ENCODE data around the gene NPAS3. TPM values are rescaled to one million over a fixed set of nuclear protein-coding genes. Genes with fewer than 3 reads are reported as not detected.

Gene NPAS3
- total RNA-seq, 4 donors from 2014 or later, result 1.5 to 12.3 (median 3.4) TPM

- H3K9me3 ChIP-seq, result no peaks in the 10 kb centered on the region
- no peaks in the 10 kb centered on the region for H3K4me1 ChIP-seq
- H3K4me3 ChIP-seq, result no peak overlapping the region
- TF ChIP-seq, protein P1, sequence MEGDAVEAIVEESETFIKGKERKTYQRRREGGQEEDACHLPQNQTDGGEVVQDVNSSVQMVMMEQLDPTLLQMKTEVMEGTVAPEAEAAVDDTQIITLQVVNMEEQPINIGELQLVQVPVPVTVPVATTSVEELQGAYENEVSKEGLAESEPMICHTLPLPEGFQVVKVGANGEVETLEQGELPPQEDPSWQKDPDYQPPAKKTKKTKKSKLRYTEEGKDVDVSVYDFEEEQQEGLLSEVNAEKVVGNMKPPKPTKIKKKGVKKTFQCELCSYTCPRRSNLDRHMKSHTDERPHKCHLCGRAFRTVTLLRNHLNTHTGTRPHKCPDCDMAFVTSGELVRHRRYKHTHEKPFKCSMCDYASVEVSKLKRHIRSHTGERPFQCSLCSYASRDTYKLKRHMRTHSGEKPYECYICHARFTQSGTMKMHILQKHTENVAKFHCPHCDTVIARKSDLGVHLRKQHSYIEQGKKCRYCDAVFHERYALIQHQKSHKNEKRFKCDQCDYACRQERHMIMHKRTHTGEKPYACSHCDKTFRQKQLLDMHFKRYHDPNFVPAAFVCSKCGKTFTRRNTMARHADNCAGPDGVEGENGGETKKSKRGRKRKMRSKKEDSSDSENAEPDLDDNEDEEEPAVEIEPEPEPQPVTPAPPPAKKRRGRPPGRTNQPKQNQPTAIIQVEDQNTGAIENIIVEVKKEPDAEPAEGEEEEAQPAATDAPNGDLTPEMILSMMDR (IDR thresholded peaks at IDR 0.05), result no peak
- no peak for TF ChIP-seq POLR2A (IDR thresholded peaks at IDR 0.05)
- no peak for TF ChIP-seq EP300 (IDR thresholded peaks at IDR 0.05)
- 94 to 97% methylated on average over 3 of the region's 3 CpGs for WGBS, 2 donors
- H3K36me3 ChIP-seq, result no peaks in the 10 kb centered on the region
- no peak for DNase-seq (ENCODE audit: low spot score in 2 of 2)
- H3K27ac ChIP-seq, result no peak overlapping the region
- no peaks in the 10 kb centered on the region for H3K27me3 ChIP-seq
Observed at GRCh38 chr14:33010495-33010894, 71.8 kb downstream of the NPAS3 start.

DNA sequence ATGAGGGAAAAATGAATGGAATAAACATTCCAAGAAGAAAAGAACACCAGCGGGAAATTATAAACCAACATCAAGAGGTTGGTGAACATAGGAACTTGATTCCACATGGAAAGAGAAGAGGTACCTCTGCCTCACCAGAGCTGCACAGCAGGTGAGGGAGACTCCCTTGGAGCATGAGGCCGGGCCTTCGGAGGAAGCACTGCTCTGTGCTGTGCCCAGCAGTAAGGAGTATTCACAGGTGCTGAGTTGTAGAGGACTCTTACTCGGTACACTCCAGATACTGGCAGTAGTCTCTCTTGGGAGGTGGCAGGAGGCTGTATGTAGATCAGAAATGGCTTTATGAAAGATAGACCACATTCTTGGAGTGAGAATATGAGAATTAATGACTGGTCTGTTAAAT lies 76.0 kb downstream of the NPAS3 start:
- Histone ChIP-seq H3K9me3 (no peaks in the 10 kb centered on the region), H3K27me3 (no peaks in the 10 kb centered on the region), H3K36me3 (no peaks in the 10 kb centered on the region), H3K4me1 (peaks cover 0 to 4% (median 0%) of the 10 kb centered on the region in 4 donors), H3K4me3 (no peak overlapping the region), H3K27ac (no peak overlapping the region)
- DNase-seq (ENCODE audit: low spot score in 2 of 2), result no peak
- WGBS, 2 donors, result 87 to 94% methylated on average over 4 of the region's 4 CpGs
- TF ChIP-seq, protein P1 (IDR thresholded peaks at IDR 0.05), result no peak
- no peak for TF ChIP-seq EP300 (IDR thresholded peaks at IDR 0.05)
- TF ChIP-seq POLR2A (IDR thresholded peaks at IDR 0.05), result no peak

GRCh38 chr14:33016613-33017012 lies 77.9 kb downstream of the NPAS3 start:
- DNase-seq (ENCODE audit: low spot score in 2 of 2), result no peak
- 37 to 55% methylated on average over 3 of the region's 3 CpGs for WGBS, 2 donors
- Histone ChIP-seq H3K36me3 (no peaks in the 10 kb centered on the region), H3K27ac (no peak overlapping the region), H3K9me3 (no peaks in the 10 kb centered on the region), H3K27me3 (no peaks in the 10 kb centered on the region), H3K4me1 (peaks cover 0 to 4% (median 0%) of the 10 kb centered on the region in 4 donors), H3K4me3 (no peak overlapping the region)
- TF ChIP-seq POLR2A (IDR thresholded peaks at IDR 0.05), result no peak
- TF ChIP-seq, protein P1 (IDR thresholded peaks at IDR 0.05), result no peak
- TF ChIP-seq EP300 (IDR thresholded peaks at IDR 0.05), result no peak

GRCh38 chr14:33017016-33017415 lies 78.3 kb downstream of the NPAS3 start:
- Histone ChIP-seq H3K4me3 (no peak overlapping the region), H3K36me3 (no peaks in the 10 kb centered on the region), H3K9me3 (no peaks in the 10 kb centered on the region), H3K27me3 (no peaks in the 10 kb centered on the region), H3K27ac (no peak overlapping the region), H3K4me1 (peaks cover 0 to 4% (median 0%) of the 10 kb centered on the region in 4 donors)
- no peak for DNase-seq (ENCODE audit: low spot score in 2 of 2)
- TF ChIP-seq EP300 (IDR thresholded peaks at IDR 0.05), result no peak
- no peak for TF ChIP-seq POLR2A (IDR thresholded peaks at IDR 0.05)
- TF ChIP-seq, protein P1 (IDR thresholded peaks at IDR 0.05), result no peak
- 65 to 73% methylated on average over 2 of the region's 2 CpGs for WGBS, 2 donors

DNA sequence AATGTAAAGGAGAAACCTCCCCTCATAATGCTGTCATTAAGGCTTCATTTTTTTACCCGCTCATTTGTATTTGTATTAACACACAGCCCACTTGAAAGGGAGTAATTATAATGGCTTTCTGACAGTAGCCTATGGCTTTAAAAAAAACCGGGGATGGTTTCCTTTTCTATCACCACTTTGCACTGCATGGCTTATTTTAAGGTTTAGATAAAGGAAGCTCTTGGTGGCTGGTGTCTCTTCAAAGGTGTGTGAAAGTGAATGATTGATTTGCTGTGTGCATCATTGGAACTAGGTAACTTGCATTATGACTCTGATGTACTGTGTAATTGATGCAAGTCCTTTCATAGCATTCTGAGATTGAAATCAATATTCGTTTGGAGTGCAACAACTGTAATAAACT lies 80.7 kb downstream of the NPAS3 start:
- no peak overlapping the region for H3K4me3 ChIP-seq
- no peak for DNase-seq (ENCODE audit: low spot score in 2 of 2)
- no peak overlapping the region for H3K27ac ChIP-seq
- H3K9me3 ChIP-seq, result no peaks in the 10 kb centered on the region
- peaks cover 0 to 4% (median 0%) of the 10 kb centered on the region in 4 donors for H3K4me1 ChIP-seq
- no peak for TF ChIP-seq EP300 (IDR thresholded peaks at IDR 0.05)
- no peaks in the 10 kb centered on the region for H3K27me3 ChIP-seq
- no peaks in the 10 kb centered on the region for H3K36me3 ChIP-seq
- 85 to 94% methylated on average over 3 of the region's 3 CpGs for WGBS, 2 donors

Data from tibial nerve (tissue), 4 donors.